HG02763 (cell line): ENCODE results near the gene BIN1.
"Not testable (repeated sequence)": the region's sequence is repeated elsewhere in the genome, so short reads cannot be mapped to it uniquely, and the experiment has no call there.

Source experiments
- ATAC-seq: cut with Tn5 transposase; IDR thresholded peaks from one replicate; pipeline ENCODE4 v1.9.1; 2021; ENCODE audit warnings: mild to moderate bottlenecking, moderate library complexity; ENCODE audit not compliant: unreplicated experiment

BIN1 gene

DNA sequence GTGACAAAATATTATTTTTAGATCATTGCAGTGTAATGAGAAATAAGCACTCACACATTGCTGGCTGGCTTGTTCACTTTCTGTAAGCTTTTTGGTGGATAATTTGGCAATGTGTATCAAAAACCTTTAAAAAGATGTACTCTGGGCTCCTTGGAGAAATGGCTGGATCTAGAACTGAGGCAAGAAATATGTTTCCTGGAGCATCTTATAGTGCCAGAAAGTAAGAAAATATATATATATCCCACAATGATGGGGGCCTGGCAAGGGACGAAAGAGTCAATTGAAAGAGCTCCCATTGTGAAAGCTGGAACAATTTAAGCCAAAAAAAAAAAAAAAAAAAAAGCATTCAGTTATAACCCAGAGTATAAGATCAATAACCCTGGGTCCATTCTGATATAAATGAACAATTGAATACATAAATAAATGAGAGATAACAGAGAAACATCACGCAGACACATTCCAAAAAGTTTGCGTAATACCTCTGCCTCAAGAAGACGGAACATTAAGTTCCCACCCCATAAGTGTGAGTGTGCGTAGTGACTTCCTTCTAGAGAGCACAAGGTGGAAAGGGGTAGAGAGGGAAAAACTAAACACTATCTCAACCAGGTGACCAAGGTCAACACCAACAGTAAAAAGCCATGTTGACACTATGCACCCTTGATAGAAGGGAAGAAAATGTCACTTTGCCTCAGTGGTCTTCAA is 77.5 kb downstream of the BIN1 start:
- ATAC-seq: no peak

DNA sequence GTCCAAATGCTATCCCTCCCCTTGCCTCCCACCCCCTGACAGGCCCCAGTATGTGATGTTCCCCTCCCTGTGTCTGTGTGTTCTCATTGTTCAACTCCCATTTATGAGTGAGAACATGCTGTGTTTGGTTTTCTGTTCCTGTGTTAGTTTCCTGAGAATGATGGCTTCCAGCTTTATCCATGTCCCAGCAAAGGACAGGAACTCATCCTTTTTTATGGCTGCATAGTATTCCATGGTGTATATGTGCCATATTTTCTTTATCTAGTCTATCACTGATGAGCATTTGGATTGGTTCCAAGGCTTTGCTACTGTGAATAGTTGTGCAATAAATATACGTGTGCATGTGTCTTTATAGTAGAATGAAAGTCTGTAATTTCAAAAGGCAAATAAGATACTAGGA is 78.2 kb downstream of the BIN1 start:
- not testable (repeated sequence) for ATAC-seq

DNA sequence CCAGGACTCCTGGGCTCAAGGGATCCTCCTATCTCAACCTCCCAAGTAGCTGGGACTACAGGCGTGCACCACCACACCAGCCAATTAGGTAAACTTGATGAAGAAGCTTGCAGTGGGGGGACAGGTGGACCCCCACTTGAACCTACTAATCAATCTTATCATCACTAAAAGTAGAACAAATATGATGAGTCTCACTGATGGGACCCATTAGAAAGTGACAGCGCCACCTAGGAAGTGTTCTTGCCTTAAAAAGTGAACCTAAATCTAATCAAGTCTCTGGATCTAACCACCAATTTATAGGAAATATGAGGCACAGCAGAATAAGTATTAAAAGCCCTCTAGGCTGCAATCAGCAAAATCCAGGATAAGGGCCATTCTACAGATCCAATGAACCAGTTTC is 79.2 kb downstream of the BIN1 start:
- no peak for ATAC-seq

DNA sequence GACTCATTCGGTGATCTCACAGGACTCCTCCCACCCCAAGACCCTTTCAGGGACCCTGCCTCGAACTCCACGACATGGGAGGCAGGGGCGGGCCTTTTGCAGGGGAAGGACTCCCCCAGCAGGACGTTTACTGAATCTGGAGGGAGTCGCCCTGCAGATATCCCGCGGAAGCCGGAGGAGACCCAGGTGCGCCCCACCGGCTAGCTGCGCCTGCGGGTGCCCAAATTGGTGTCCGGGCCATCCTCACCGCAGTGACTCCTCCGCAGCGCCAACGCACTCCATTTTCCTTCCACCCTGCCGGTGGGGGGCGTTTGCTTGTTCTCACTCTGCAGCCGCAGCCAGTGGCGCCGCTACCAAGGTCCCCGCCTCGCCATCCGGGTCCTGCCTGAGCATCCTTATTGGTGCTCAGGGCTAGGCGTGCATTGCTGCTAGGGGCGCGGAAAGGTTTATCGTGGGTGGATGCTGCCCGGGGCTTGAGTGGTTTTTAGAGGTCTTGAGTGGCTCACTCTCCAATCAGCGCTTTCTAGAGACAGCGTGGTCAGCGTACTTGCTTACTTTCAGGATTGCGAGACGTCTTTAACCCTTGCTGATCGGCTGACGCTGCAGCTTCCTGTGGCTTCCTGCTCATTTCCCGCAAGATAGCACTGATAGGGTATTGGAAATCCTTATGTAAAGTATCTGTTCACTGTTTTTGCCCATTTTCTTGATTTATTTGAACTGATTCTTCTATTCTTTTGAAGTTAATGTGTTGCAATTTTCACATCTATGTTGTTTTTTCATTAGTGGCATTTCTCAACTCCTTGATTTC is 81.4 kb downstream of the BIN1 start:
- ATAC-seq: peak; percentile 91

DNA sequence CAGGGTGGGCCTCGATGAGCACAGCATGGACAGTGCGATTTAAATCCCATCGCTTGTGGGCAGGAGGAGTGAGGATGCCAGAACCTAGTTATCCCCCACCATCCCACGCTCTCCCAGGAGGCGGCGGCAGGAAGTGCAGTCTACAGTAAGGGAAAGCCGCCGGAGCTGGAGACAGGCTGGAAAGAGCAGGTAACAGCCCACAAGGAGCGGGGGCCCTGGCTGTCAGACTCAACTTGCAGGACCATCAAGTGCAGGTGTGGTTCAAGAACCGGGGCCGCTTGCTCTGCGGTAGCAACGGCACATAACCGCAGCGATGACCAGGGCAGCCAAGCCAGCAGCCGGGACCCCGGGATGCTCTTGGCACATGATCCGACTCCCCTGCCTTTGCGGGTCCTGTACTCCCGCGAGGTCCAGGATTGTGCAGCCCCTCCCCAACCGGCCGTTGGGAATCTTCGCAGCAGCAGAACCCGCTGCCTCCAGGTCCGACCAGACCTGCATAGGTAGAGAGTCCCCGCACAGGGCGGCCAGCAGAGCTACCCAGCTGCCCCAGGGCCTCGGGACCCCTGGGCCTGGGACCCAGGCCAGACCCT is 82.1 kb downstream of the BIN1 start:
- no peak for ATAC-seq

DNA sequence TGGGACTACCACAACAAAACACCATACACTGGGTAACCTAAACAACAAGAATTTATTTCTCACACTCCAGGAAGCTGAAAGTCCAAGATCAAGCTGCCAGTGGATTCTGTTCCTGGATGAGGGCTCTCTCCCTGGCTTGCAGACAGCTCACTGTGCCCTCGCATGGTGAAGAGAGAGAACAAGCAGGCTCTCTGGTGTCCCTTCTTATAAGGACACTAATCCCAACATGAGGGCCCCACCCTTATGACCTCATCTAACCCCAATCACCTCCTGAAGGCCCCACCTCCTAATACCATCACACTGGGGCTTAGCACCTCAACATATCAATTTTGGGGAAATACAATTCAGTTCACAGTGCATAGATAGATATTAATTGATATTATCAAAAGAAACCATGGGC is 83.5 kb downstream of the BIN1 start:
- no peak for ATAC-seq

DNA sequence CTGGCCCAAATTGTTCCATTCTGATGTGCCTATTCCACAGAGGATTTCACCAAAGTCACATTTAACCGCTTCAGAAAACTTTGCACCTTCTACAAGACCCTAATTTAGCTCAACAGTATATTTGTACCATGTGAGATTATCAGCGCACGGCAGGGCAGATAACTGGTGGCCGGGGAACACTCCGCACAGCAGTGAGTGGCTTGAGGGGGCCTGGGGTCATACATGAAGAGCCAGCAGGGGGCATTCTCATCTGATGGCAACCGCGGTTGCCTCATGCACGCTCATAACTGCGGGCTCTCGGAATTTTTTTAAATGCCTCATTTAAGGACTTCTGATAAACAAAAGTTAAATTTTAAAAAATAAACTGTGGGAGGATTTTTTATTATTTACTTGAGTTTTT is 84.1 kb downstream of the BIN1 start:
- ATAC-seq: no peak

DNA sequence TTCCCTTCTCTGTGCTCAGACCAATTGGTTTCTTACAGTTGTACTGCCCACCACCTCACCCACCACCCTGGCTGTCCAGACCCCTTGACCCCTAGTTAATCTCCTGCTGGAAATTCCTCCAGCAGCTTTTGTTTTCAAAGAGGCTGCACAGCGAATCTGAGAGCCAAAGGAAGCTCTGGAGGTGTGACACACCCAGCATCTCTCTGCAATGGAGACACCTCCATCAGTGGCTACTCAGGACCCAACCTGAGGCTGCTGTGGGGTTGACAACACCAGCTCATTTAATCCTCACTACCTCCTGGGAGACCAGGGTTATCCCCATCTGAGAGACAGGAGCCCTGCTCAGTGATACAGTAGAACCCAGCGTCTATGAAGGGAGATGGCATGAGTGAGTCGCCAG is 86.4 kb downstream of the BIN1 start:
- no peak for ATAC-seq

DNA sequence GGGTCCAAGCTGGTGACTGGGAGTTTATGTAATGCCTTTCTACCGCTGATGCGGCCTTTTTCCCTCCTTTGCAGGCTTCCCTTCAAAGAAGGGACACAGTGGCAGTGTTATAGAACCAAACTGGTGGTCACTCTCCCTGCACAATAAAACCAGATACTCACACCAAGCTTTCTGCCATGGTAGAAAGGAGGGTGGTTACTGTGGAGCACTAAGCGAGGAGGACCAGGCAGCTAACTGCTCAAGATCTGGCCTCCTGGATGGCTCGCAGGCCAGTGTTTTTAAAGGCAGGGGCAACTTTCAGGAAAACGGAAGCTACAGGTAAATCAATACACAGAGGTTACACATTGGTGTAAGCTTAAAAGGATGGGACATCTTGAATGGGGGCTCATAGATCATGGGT is 89.4 kb downstream of the BIN1 start:
- ATAC-seq: no peak

DNA sequence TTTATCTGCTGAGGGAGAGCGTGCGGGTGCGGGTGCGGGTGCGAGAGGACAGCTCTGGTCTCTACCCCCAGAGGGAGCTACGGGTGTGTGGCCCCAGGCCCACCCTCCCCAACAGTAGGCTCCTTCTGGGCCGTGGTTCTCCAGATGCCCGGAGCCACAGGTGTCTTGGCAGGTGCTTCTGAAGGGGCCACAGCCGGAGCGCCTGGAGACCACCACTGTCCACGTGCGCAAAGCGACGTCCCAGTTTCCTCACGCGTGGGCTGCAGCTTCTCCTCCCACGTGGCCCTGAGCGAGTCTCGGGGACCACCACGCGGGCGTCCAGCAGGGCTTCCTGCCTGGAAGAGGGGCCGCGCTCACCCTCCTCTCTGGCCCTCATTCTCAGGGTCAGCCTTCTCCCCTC is 90.6 kb downstream of the BIN1 start:
- ATAC-seq: no peak

DNA sequence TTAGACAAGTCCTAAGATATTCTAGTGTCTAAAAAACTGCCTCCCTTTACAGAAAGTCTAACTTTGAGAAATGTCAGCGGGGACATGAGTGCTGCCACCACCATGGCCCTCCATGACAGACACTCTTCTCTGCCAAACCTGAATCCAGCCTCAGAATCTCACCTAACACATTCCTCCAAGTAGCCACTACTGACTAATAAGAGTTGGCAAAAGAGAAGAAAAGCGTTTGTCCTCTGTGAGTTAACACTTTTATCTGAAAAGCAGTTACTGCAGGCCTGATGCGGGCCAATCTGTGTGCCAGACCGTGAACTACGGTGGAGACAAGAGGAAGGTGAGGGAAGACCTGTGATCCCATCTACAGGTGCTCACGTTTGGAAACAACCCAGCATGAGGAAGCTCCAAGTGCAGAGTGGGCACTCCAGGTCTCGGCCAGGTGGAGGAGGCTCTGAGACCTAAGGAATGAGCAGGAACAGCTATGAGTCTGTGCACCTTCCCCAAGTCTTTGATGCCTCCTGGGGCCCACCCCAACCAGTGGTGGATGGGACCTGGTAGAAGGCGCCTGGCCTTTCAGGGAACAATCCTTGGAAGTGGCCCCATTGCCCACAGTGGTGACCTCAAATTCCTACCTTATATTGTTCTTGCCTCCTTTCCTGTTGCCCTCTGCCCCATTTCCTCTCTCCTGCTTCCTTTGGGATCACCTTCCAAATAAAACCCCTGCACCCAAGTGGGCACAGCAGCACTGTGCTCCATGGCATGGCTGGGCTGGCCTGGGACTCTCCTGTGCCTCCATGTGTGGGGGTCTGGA is 91.6 kb downstream of the BIN1 start:
- ATAC-seq: no peak

DNA sequence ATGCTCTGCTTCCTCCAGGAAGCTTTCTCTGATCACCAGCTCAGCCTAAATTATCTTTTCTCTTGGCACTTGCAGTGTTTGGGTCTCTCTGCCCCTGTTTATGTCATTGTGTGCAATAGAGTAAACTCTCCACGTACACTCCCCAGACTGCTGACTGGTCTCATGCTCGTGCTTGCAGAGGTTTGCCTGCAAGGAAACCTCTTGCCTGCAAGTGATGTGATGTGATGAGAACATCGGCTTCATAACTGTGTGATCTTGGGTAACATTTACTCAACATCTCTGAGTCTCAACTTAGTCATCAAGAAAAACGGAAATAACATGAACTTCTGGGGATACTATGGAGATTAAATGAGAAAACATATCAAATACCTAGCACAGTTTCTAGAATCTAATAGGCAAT is 92.3 kb downstream of the BIN1 start:
- ATAC-seq: no peak

DNA sequence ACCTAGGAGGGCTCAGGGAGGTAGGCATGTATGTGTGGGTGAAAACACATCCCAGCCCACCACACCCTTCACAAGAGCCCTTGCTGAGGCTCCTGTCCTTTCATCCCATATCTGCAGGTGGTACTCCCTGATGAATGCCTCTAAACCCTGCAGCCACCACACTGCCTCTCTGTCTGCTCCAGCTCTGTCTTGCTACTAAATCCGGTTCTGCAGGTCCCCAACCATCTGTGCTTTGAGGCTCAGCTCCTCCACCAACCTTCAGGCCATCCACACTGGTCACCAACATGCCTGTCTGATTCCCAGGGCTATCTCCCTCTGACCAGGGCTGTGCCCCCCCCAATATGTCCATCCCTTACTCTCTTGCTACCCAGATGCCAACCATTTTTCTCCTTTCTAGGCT is 92.7 kb downstream of the BIN1 start:
- ATAC-seq: no peak

DNA sequence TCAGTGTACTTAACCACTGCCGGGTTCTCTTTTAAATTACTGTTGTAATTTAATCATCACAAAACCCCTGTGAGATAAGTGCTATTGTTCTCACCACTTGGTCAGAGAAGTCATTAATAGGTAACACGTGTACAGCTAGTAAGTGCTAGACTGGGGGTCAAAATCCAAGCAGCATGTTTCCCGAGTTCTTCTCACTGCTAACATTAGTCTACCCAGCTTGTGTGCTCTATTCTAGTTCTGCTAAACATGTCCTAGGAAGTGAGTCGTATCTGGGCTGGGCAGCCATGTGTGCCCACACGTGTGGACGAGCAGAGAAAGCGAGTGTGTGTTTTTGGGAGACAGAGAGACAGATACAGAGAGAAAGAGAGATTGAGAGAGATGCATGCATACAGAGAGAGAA is 94.1 kb downstream of the BIN1 start:
- no peak for ATAC-seq

DNA sequence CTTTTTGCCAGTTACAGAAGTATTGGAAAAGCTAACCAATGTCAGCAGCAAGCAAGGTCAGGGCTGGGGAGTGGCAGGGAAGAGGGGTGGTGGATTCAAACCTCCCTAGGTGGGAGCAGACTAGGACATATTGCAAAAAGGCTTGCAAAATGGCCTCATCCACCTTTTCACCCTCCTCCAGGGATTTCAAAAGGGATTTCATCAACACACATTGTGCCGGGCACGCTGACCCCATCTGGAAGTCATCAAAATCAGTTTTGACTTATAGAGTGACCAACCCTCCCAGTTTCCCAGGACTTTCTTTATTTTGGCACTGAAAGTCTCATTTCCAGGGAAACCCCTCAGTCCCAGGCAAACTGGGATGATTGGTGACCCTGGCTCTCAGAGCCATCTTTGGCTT is 94.7 kb downstream of the BIN1 start:
- ATAC-seq: no peak

DNA sequence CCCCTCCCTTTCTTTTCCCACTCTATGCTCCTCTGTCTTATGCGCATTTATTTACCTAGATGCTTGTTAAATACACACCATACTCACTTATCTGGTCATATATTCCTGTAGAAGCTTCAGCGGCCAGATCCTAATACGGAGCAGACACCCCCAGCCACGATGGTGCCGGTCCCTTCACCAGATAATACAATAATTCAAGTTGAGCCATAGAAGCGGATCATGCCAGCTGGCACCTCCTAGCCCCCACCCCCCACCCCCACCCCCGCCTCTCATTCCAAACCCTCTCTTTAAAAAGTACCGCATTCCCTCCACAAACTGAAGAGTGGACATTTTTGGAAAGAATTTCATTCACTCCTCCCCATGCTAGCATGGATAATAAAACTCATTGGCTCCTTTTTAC is 95.2 kb downstream of the BIN1 start:
- no peak for ATAC-seq

DNA sequence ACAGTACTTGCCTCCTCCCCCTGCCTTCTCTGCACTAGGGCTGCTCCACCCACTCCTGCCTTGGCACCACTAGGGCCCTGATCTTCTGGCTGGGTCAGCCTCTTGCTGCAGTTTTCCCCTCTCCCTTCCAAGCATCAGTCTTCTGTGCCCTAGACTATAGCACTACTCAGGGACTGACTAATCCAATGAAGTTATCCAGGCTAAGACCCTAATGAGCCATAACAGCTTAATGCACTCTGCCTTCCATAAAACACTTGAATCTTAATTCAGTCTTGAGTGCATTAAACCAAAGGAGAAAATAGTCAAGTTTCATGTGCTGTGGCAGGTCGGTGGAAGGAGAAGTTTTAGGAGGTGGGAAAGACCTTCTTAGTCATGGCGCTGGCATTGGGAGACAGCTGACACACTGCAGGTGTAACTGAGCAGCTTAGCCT is 95.7 kb downstream of the BIN1 start:
- no peak for ATAC-seq

DNA sequence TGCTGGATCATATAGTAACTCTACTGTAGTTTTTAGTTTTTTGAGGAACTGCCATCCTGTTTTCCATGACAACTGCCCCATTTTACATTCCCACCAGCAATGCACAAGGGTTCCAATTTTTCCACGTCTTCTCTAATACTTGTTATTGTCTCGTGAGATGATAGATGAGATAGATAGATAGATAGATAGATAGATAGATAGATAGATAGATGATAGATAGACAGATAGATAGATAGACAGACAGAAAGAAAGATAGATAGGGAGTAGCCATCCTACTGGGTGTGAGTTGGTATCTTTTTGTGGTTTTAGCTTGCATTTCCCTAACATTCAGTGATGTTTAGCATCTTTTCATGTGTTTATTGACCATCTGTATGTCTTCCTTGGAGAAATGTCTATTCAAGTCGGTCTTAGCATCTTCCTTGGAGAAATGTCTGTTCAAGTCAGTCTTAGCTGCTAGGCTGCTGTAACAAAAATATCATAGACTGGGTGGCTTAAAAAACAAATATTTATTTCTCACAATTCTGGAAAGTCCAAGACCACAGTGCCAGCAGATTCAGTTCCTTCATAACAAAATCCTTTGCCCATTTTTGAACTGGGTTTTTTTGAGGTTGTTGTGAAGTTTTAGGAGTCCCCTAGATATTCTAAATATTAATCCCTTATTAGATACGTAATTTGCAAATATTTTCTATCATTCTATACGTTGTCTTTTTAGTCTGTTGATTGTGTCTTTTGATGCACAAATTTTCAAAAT is 98.5 kb downstream of the BIN1 start:
- ATAC-seq: no peak

DNA sequence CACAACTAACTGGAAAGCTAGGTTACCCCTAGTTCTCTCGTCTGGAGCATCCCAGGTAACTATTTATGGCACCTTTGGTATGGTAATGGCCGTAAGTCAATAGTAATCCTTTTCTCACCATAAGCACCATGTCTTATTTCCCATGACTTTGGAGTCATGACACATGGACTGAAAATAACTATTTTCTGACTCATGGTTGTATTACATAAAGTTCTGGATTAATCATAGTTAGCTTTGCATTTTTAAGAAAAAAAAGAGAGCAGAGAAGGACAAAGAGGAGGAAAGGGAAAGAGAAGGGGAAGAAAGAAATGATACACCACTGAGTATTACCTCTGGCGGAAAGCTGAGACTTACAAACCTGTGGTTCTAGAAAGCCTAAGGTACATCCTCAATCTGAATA is 99.3 kb downstream of the BIN1 start:
- no peak for ATAC-seq

DNA sequence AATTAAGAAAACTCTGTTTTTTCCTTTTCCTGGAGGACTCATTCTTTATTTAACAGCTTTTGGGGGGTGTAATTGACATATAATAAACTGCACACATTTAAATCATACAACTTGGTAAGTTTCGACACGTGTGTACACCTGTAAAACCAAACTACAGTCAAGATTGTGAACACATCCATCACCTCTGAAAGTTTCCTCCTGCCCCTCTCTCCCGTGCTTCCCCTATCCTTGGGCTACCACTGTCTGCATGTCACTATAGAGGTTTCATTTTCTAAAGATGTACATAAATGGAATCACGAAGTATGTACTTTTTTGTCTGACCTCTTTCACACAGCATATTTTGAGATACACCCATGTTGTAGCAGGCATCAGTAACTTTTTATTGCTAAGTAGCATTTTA is 100.0 kb downstream of the BIN1 start:
- no peak for ATAC-seq
